DMS 273 (cell line): ENCODE data around the gene ERGIC2.
"Not testable (repeated sequence)": the region's sequence is repeated elsewhere in the genome, so short reads cannot be mapped to it uniquely, and the experiment has no call there.

Source experiments
- DNase-seq: peaks from one replicate; lab custom pipeline; 2025; ENCODE audit not compliant: unreplicated experiment; lab: John Stamatoyannopoulos, UW

ERGIC2 gene

GRCh38 chr12:29380536-29381523 lies at the start of gene ERGIC2:
Gene ERGIC2, minus strand, starts transcription at chr12:29381172. Its CDS starts 9,539 bp downstream, at chr12:29371633.
- DNase-seq, result peak; percentile 98

GRCh38 chr12:29430716-29431044 lies 49.7 kb upstream of the ERGIC2 start:
- DNase-seq, result no peak

DNA sequence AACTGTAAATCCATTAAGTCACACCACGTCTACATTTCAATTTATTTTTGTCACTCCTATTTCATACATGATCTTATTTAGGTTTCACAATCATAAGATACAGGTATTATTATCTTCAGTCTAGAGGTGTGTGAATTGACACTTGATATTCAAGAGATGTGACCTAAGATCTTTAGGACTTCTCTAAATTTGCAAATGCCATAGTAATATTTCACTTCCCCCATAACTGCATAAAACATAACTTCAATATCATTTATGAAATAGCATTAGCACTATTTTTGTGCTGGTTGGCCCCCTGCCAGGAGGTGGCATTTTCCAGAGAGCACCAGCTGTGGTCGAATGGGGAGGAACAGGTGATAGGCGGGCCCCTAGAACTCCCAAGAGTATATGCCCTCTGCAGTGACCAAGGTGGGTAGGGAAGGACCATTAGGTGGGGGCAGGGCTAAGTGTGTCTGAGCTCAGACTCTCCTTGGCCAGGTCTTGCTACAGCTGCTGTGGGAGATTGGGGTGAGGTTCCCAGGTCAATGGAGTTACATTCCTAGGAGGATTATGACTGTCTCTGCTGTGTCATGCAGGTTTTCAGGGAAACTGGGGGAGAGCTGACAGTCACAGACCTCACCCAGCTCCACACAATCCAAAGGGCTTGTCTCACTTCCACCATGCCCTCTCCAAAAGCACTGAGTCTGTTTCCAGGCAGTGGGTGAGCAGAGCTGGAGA lies 49.2 kb upstream of the ERGIC2 start:
- DNase-seq, result no peak

GRCh38 chr12:29428633-29429032 lies 47.7 kb upstream of the ERGIC2 start:
- DNase-seq, result no peak

DNA sequence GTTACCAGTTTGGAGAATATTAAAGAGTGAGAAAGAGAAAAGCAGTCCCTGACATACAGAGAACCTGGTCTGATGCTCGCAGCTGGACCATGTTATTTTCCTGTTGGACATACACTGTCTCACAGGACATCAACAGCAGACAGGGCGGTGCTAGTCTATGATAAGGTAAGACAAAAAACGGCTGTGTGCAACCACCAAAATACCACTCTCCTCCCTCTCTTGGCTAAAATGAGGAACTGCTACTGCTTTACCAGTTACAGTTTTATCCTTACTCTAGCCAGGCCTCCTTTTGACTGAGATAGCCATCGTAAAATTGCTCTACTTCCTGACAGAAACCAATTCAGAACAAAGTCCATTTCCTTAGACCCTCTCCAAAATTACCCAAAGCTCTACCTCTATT lies 47.0 kb upstream of the ERGIC2 start:
- DNase-seq, result peak; percentile 4

DNA sequence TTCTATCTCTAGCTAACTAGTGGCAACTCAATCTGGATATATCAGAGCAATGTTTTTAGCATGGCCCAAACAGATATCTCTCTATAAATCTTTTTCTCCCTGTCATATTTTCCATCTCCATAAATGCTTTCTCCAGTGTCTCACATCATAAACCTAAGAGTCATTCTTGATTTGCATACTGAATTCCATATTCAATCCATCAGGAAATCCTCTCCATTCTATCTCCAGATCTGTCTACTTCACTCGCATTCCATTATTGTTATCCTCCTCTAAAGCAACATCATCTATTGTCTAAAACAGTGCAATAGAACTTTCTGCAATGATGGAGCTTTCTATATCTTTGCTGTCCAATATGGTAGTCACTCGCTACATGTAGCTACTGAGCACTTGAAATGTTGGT lies 45.5 kb upstream of the ERGIC2 start:
- DNase-seq, result no peak

DNA sequence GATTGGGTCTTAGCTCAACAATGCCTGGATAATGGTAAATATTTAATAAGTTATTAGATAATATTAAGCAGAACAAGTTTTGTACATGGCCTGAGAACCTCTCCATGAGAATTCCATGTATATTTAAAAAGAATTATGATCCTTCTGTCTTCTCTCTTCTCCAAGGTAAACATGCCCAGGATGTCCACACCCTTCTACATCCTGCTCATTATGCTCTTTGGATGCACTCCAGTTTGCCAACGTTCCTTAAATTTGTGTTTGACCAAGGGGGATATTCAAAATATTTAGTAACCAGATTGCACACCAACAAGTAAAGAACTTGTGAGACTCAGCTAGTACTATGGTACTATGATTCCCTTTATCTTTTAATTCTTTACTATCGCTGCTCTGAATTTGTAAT lies 44.8 kb upstream of the ERGIC2 start:
- DNase-seq, result no peak

- DNase-seq, result no peak
These were observed 35.8 kb upstream of the ERGIC2 start for GRCh38 chr12:29416748-29417147.

DNA sequence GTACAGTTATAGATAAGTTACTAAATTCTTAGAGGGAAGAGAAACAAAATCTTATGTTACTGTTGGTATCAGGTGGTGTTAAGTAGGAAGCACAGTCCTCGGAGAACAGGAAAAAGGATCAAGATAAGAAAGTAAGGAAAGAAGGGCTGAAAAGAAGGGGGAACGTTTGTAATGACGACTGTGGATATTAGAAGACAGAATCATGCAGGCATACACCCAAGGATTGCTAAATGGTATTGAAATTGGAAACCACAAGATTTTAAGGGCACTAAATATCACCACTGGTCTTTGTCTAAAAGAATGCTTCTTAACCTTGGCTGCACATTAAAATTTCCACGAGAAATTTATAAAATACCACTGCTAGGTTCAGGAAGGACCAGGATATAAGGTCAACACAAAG lies 34.1 kb upstream of the ERGIC2 start:
- DNase-seq, result no peak

DNA sequence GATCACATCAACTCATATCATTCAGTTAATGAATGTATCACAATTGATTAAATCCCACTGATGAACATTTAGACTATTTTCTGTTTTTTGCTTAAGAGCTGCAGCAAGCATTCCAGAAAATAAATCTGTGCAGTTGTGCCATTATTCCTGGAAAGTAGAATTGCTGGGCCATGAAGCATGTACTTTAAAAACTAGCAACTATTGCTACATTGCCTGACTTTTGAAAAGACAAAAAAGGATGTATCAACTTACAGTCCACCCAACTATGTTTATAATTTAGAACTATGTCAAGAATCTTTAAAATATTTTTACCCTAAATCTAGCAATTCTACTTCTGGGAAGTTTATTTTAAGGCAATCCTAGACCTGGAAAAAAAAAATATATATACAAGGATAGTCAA lies 33.4 kb upstream of the ERGIC2 start:
- no peak for DNase-seq

DNA sequence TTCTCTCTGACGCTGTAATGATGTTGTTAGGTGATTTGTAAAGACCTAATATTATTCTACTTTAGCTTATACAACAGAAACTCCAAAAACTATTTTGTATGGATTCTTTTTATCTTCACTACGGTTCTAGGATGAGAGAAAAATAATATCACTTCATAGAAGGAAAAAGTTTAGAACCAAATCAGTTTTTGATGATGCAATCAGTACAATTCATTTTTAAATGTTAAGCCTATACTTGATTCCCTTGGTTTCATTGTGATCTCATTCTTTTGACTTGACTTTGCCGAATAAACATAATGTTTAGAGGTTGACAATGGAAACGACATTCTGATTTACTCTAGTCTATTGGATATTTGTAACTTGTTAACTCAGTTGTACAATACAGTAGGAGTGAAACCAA lies 24.6 kb upstream of the ERGIC2 start:
- DNase-seq, result no peak

- no peak for DNase-seq
These were observed 23.0 kb upstream of the ERGIC2 start for GRCh38 chr12:29403991-29404390.

DNA sequence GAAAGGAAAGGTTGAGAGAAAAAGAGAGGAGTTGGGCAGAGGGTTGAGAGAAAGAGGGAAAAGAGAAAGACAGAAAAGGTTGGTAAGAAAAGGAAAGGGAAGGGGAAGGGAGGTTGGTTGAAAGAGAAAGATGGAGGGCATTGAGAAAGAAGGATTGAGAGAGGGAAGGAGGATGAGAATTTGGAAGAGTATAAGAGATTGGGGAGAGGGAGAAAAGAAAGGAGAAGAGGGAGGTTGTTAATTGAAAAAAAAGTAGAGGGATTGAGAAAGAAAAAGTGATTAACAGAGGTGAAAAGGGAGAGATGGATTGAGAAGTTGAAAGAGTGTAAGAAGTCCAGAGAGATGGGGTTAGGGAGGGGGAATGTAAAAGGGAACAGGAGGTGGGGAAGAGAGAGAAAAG lies 21.5 kb upstream of the ERGIC2 start:
- no peak for DNase-seq

DNA sequence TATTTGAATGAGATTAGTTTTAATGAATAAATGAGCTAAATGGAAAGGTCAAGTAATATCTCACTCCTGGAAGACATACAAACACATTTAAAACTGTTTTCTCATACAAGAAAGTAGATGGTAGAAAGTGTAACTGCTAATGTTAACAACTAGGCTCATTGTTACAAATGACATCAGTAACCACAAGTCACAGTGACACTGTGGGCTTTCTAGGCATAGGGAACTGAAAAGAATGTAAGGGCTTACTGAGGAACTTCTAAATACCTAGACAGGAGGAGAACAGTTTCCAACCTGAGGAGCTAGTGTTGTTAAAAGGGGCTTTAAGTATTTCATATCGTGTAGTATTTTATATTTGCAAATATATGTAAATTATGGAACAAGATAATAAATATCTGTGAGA lies 17.5 kb upstream of the ERGIC2 start:
- DNase-seq, result no peak

GRCh38 chr12:29396774-29397173 lies 15.8 kb upstream of the ERGIC2 start:
- no peak for DNase-seq

GRCh38 chr12:29395356-29395755 lies 14.4 kb upstream of the ERGIC2 start:
- no peak for DNase-seq

- DNase-seq, result not testable (repeated sequence)
These were observed 9.4 kb upstream of the ERGIC2 start for GRCh38 chr12:29390419-29390818.

DNA sequence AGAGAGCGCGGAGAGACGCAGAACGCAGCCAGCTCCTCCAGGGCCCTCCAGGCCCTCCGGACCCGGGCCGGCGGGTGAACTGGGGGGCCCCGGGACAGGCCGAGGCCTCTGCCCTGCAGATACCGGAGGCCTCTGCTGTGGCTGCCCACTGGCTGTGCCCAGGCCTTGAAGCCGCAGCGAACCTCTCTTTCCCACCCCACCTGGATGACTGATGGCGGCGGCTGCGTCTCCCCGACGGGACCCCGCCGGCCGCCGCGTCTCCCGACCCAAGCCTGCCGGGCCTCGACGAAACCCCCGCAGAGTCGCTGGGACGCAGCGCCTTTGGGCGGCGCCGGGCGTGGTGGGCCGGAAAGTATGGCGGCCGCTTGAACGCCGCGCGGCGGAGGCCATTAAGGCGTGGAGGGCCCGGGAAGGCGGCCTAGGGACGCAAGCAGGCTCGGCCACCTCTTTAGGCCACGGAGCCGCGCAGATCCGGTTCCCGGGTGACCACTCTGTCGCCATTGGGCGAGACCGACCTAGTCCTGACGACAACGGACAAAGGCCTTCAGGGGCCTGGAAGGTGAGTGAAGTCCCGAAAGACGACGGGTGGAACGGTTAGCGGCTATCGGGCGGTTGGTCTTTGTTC lies 8.4 kb upstream of the ERGIC2 start:
- no peak for DNase-seq

DNA sequence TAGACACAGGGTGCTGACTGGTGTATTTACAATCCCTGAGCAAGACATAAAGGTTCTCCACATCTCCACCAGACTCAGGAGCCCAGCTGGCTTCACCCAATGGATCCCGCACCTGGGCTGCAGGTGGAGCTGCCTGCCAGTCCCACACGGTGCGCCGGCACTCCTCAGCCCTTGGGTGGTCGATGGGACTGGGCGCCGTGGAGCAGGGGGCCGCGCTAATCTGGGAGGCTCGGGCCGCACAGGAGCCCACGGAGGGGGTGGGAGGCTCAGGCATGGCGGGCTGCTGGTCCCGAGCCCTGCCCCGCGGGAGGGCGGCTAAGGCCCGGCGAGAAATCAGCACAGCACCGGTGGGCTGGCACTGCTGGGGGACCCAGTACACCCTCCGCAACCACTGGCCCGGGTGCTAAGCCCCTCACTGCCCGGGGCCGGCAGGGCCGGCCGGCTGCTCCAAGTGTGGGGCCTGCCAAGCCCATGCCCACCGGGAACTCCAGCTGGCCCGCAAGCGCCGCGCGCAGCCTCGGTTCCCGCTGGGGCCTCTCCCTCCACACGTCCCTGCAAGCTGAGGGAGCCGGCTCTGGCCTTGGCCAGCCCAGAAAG lies 5.2 kb upstream of the ERGIC2 start:
- not testable (repeated sequence) for DNase-seq

DNA sequence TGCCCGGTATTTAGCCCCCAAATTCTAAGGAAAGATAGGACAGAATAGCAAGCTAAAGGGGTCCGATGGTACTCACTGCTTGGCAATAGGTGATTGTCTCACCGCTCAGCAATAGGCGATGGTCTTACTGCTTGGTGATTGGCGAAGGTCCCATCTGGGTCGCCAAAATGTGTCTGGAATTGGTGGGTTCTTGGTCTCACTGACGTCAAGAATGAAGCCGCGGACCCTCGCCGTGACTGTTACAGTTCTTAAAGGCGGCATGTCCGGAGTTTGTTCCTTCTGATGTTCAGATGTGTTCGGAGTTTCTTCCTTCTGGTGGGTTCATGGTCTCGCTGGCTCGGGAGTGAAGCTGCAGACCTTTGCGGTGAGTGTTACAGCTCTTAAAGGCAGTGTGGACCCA lies 4.2 kb upstream of the ERGIC2 start:
- not testable (repeated sequence) for DNase-seq

- DNase-seq, result no peak
These were observed 1.3 kb upstream of the ERGIC2 start for GRCh38 chr12:29382251-29382650.
